Thymus (tissue), 11 donors: Measurements from ENCODE around the gene FAR1. TPM values are rescaled to one million over a fixed set of nuclear protein-coding genes. Genes with fewer than 3 reads are reported as not detected.

Experiments
- DNase-seq, 9 donors: peaks; one replicate each; pipeline ENCODE4 v3.0.0-alpha.2; 2013; ENCODE audit warnings: low spot score in 9 of 9, low read depth in 6 of 9, missing footprints in 1 of 9
- H3K27ac ChIP-seq, 2 donors: one replicate each; pipeline ENCODE4 v1.5.1; 2013; ENCODE audit warnings: control low read depth in 1 of 2, low read depth in 1 of 2, low read length in 1 of 2, mild to moderate bottlenecking in 1 of 2, moderate library complexity in 1 of 2
- H3K27me3 ChIP-seq, 2 donors: one replicate each; pipeline ENCODE4 v1.5.1; 2013; ENCODE audit warnings: low read length in 1 of 2; ENCODE audit not compliant: control insufficient read depth in 2 of 2, insufficient read depth in 1 of 2
- H3K36me3 ChIP-seq, 2 donors: one replicate each; pipeline ENCODE4 v1.5.1; 2013; ENCODE audit warnings: low read length in 1 of 2, mild to moderate bottlenecking in 1 of 2, moderate library complexity in 1 of 2; ENCODE audit not compliant: control insufficient read depth in 2 of 2, insufficient read depth in 2 of 2
- H3K4me1 ChIP-seq, 2 donors: one replicate each; pipeline ENCODE4 v1.5.1; 2013; ENCODE audit warnings: low read length in 2 of 2; ENCODE audit not compliant: control insufficient read depth in 2 of 2, insufficient read depth in 2 of 2
- H3K4me3 ChIP-seq, 2 donors: one replicate each; pipeline ENCODE4 v1.5.1; 2013; ENCODE audit warnings: low read length in 2 of 2, control low read depth in 1 of 2, mild to moderate bottlenecking in 1 of 2
- H3K9me3 ChIP-seq, 2 donors: one replicate each; pipeline ENCODE4 v1.5.1; 2013; ENCODE audit warnings: low read length in 1 of 2, mild to moderate bottlenecking in 1 of 2; ENCODE audit not compliant: control insufficient read depth in 2 of 2, insufficient read depth in 1 of 2
- WGBS: extraction: QIAGEN DNeasy Blood & Tissue Kit; methylation state at CpG from one replicate; pipeline ENCODE4 v1.1.7; 2013; 5-methylcytosine and 5-hydroxymethylcytosine counted together
- polyA plus RNA-seq: library from polyadenylated mRNA; stranded (reverse); fragments of 200-250 nt; gene quantifications from one replicate; pipeline ENCODE4 v1.2.3, GENCODE V29; 2013
- total RNA-seq: library from RNA; stranded (reverse); fragments of 120-200 nt; gene quantifications from one replicate; pipeline ENCODE4 v1.2.4, GENCODE V29; 2013
- donor health status: healthy.

The FAR1 gene
- total and polyA plus RNA-seq, 2 donors = 23.4 to 31.8 TPM

DNA sequence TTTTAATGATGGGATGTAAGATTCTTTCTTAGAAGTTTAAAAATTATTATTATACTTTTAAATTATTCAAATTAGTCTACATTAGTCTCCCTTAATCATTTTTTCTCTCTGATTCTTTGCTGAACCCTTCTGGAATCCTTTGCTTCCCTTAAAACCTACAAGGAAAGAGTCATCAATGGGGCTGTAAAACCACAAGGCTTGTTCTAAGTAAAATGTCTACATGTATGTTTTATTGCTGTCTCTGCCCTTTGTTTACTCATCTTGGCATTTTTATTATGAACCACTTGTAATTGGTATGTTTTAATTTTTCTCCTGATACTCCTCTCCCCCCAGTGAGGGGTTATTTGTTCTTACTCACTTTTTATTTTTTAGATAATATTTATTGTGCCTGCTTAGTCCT lies 27.4 kb downstream of the FAR1 start:
- no peak for DNase-seq
- Histone ChIP-seq H3K36me3 (peaks cover 0 to 11% of the 10 kb centered on the region in 2 donors), H3K27me3 (no peaks in the 10 kb centered on the region), H3K4me1 (no peaks in the 10 kb centered on the region), H3K27ac (no peak overlapping the region), H3K4me3 (no peak overlapping the region), H3K9me3 (no peaks in the 10 kb centered on the region)

GRCh38 chr11:13697710-13698109 lies 29.2 kb downstream of the FAR1 start:
- no peaks in the 10 kb centered on the region for H3K4me1 ChIP-seq
- no peak for DNase-seq
- H3K9me3 ChIP-seq = no peaks in the 10 kb centered on the region
- H3K36me3 ChIP-seq = peaks cover 0 to 11% of the 10 kb centered on the region in 2 donors
- 98% methylated on average over 1 of the region's 1 CpG for WGBS
- no peak overlapping the region for H3K27ac ChIP-seq
- H3K4me3 ChIP-seq = no peak overlapping the region
- no peaks in the 10 kb centered on the region for H3K27me3 ChIP-seq

DNA sequence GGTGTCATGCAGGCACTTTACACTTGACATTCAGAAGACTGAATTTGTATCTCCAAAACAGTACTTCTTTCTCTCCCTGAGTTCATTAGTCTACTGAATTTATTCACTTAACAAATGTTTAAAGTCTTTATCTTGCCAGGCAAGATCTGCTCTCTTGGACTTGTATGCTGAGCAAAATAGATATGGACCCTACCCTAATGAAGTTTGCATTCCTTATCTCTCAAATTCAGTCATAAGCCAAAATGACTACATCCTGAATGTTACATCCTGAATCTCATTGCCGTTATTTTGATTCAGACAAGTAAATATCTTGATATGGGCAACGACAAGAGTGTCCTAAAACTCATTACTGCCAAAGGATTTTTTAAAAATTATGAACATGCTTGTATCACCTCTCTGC lies 29.7 kb downstream of the FAR1 start:
- DNase-seq = no peak
- 95% methylated on average over 2 of the region's 2 CpGs for WGBS
- H3K27me3 ChIP-seq = no peaks in the 10 kb centered on the region
- no peak overlapping the region for H3K4me3 ChIP-seq
- no peaks in the 10 kb centered on the region for H3K4me1 ChIP-seq
- H3K27ac ChIP-seq = no peak overlapping the region
- H3K36me3 ChIP-seq = peaks cover 0 to 11% of the 10 kb centered on the region in 2 donors
- no peaks in the 10 kb centered on the region for H3K9me3 ChIP-seq

DNA sequence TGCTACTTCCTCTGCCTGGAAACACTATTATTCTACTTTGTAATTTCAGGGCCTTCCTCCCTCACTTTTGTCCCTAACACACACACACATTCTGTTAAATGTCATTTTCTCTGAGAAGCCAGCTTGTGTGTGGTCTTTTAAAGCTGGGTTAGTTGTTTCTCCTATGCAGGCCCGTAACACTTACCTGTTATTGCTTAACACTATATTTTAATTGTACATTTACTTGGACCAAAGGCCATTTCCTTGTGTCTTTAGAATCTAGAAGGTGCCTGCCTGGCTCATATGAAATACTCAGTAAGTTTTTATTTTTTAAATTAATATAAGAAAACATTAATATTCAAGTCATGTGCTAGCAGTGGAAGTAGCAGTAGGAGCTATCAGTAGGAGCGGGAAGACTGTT lies 30.6 kb downstream of the FAR1 start:
- 99% methylated on average over 2 of the region's 2 CpGs for WGBS
- H3K9me3 ChIP-seq = no peaks in the 10 kb centered on the region
- DNase-seq = no peak
- H3K27me3 ChIP-seq = no peaks in the 10 kb centered on the region
- no peaks in the 10 kb centered on the region for H3K4me1 ChIP-seq
- H3K27ac ChIP-seq = no peak overlapping the region
- H3K4me3 ChIP-seq = no peak overlapping the region
- H3K36me3 ChIP-seq = peaks cover 0 to 11% of the 10 kb centered on the region in 2 donors

GRCh38 chr11:13699870-13700269 lies 31.4 kb downstream of the FAR1 start:
- 99% methylated on average over 1 of the region's 1 CpG for WGBS
- no peak for DNase-seq
- no peaks in the 10 kb centered on the region for H3K4me1 ChIP-seq
- H3K36me3 ChIP-seq = peaks cover 0 to 14% of the 10 kb centered on the region in 2 donors
- H3K9me3 ChIP-seq = no peaks in the 10 kb centered on the region
- no peak overlapping the region for H3K4me3 ChIP-seq
- no peaks in the 10 kb centered on the region for H3K27me3 ChIP-seq
- no peak overlapping the region for H3K27ac ChIP-seq

GRCh38 chr11:13701506-13701905 lies 33.0 kb downstream of the FAR1 start:
- no peaks in the 10 kb centered on the region for H3K4me1 ChIP-seq
- no peaks in the 10 kb centered on the region for H3K9me3 ChIP-seq
- H3K27me3 ChIP-seq = no peaks in the 10 kb centered on the region
- WGBS = 97% methylated on average over 2 of the region's 2 CpGs
- no peak for DNase-seq
- H3K36me3 ChIP-seq = peaks cover 0 to 11% of the 10 kb centered on the region in 2 donors
- H3K27ac ChIP-seq = no peak overlapping the region
- no peak overlapping the region for H3K4me3 ChIP-seq

GRCh38 chr11:13702071-13702470 lies 33.6 kb downstream of the FAR1 start:
- Histone ChIP-seq H3K4me1 (no peaks in the 10 kb centered on the region), H3K9me3 (no peaks in the 10 kb centered on the region), H3K27ac (no peak overlapping the region), H3K36me3 (peaks cover 0 to 11% of the 10 kb centered on the region in 2 donors), H3K27me3 (no peaks in the 10 kb centered on the region), H3K4me3 (no peak overlapping the region)
- DNase-seq = no peak

DNA sequence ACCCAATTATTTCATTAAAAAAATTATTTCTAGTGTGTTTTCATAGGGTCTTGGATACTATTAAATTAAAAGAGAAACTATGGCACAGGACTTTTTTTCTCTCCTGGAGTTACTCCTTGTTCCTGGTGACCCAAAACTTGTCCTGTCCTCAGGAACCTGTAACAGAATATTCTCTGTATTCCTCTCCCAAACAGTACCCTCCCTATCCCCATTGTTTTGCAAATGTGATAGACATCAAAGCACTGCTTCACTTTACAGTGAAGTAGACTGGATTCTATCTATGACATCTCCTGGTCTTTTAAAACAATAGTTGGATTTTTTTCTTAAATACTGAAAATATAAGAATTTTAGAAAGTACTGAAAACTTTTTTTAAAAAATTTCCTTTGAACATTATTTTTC lies 37.2 kb downstream of the FAR1 start:
- Histone ChIP-seq H3K4me3 (no peak overlapping the region), H3K36me3 (peaks cover 0 to 6% of the 10 kb centered on the region in 2 donors), H3K4me1 (no peaks in the 10 kb centered on the region), H3K9me3 (no peaks in the 10 kb centered on the region), H3K27ac (no peak overlapping the region), H3K27me3 (no peaks in the 10 kb centered on the region)
- no peak for DNase-seq

GRCh38 chr11:13713982-13714381 lies 45.5 kb downstream of the FAR1 start:
- peaks cover 0 to 42% of the 10 kb centered on the region in 2 donors for H3K36me3 ChIP-seq
- no peak for DNase-seq
- H3K27ac ChIP-seq = no peak overlapping the region
- H3K4me1 ChIP-seq = no peaks in the 10 kb centered on the region
- H3K4me3 ChIP-seq = no peak overlapping the region
- 97% methylated on average over 2 of the region's 2 CpGs for WGBS
- no peaks in the 10 kb centered on the region for H3K27me3 ChIP-seq
- no peaks in the 10 kb centered on the region for H3K9me3 ChIP-seq

DNA sequence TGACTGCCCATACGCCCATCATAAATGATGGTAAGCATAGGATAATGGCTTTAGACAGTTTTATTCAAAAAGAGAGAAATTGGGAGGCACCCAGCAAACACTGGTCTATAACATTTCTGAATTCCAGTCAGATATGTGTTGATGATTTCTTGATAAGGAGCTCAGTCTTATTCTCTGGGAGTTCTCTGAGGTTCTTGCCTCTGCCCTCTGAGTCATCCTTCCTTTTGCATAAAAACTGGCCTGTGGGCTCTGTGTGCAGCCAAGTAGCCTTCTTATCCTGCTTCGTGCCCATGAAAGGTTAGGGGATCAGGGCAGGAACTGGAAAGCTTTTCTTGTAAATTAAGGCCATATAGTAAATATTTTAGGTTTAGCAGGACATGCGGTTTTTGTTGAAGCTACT lies 48.9 kb downstream of the FAR1 start:
- H3K9me3 ChIP-seq = no peaks in the 10 kb centered on the region
- no peak for DNase-seq
- peaks cover 0 to 41% of the 10 kb centered on the region in 2 donors for H3K36me3 ChIP-seq
- no peaks in the 10 kb centered on the region for H3K27me3 ChIP-seq
- H3K4me3 ChIP-seq = no peak overlapping the region
- H3K4me1 ChIP-seq = no peaks in the 10 kb centered on the region
- 98% methylated on average over 3 of the region's 3 CpGs for WGBS
- no peak overlapping the region for H3K27ac ChIP-seq
